T1000 (cell line): ENCODE results near the gene RPSA.
"Not testable (repeated sequence)": the region's sequence is repeated elsewhere in the genome, so short reads cannot be mapped to it uniquely, and the experiment has no call there.

Experiments
- DNase-seq: peaks from one replicate; lab custom pipeline; 2025; ENCODE audit warnings: mixed read lengths; lab: John Stamatoyannopoulos, UW

Gene RPSA

GRCh38 chr3:39388741-39389248, 17.7 kb upstream of the RPSA start:
- DNase-seq, result no peak

GRCh38 chr3:39390181-39390580, 16.3 kb upstream of the RPSA start:
- no peak for DNase-seq

GRCh38 chr3:39396690-39397089, 9.8 kb upstream of the RPSA start:
- no peak for DNase-seq

GRCh38 chr3:39398700-39399099, 7.8 kb upstream of the RPSA start:
- no peak for DNase-seq

- DNase-seq, result no peak
Measured at GRCh38 chr3:39401983-39402382, 4.5 kb upstream of the RPSA start.

DNA sequence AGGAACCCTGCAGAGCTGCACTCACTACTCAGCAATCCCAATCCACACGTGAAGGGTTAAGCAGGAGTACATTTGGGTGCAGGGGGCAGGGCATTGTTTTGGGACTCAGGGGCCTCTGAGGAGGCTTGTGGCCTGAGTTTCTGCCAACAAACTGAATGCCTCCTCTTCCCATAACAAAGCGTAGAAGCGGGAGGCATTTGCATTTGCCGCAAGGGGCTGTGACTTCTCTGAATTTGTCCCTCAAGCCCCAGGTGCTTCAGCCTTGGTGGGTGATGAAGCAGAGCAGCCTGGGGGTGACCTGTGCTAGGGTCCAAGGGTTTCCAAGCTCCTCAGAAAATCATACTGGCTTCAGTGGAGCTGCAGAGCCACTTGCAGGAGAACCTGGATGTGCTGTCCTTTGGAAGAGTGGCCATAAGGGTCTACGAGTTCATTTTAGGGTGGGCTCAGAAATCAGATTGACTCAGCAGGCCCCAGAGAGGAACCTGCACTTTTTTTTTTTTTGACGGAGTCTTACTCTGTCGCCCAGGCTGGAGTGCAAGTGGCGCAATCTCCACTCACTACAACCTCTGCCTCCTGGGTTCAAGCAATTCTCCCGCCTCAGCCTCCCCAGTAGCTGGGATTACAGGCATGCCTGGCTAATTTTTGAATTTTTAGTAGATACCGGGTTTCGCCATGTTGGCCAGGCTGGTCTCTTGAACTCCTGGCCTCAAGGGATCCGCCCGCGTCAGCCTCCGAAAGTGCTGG, 1.4 kb upstream of the RPSA start:
- DNase-seq, result no peak

GRCh38 chr3:39405687-39406367, 693 bp upstream of the RPSA start:
- DNase-seq, result no peak

DNA sequence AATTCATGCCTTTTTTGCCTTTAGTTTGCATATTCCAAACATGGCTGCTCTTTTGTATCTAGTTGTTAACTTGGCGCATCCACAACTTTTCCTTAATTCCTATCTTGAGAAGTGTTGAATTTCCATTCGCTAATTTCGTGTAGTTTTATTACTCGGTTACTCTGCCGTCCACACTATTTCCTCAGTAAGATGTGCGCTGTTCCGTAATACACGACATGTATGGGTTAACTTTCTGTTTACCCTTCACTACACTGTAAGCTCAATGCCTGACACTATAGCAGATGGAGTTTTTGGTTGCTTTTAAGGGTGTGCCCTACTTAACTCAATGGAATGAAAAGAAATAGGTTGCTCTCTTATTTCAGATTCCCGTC, 724 bp downstream of the RPSA start:
- no peak for DNase-seq

- no peak for DNase-seq
Measured at GRCh38 chr3:39407773-39408492, 1.4 kb downstream of the RPSA start.

GRCh38 chr3:39408493-39409372, 2.2 kb downstream of the RPSA start:
- no peak for DNase-seq

DNA sequence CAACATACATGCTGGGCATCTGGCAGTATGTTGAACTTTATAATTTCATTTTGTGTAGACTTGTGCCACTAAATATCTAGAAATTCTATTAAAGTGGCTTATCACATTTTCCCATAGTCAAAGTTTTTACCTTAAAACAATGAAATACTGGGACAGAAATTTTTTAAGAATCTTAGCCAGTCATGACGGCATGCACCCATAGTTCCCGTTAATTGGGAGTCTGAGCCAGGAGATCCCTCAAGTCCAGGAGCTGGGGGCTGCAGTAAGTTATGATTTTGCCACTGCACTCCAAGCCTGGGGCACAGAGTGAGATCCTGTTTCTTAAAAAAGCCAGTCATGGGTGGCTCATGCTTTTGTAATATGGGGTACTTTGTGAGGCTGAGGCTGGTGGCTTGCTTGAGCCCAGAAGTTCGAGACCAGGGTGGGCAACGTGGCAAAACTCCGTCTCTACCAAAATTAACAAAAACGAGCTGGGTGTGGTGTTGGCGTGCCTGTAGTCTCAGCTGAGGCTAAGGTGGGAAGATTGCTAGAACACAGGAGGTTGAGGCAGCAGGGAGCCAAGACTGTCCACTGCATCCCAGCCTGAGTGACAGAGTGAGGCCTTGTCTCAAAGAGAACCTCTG, 3.1 kb downstream of the RPSA start:
- no peak for DNase-seq

GRCh38 chr3:39410893-39411292, 4.4 kb downstream of the RPSA start:
- no peak for DNase-seq

GRCh38 chr3:39412668-39413260, 6.2 kb downstream of the RPSA start:
- DNase-seq, result no peak

DNA sequence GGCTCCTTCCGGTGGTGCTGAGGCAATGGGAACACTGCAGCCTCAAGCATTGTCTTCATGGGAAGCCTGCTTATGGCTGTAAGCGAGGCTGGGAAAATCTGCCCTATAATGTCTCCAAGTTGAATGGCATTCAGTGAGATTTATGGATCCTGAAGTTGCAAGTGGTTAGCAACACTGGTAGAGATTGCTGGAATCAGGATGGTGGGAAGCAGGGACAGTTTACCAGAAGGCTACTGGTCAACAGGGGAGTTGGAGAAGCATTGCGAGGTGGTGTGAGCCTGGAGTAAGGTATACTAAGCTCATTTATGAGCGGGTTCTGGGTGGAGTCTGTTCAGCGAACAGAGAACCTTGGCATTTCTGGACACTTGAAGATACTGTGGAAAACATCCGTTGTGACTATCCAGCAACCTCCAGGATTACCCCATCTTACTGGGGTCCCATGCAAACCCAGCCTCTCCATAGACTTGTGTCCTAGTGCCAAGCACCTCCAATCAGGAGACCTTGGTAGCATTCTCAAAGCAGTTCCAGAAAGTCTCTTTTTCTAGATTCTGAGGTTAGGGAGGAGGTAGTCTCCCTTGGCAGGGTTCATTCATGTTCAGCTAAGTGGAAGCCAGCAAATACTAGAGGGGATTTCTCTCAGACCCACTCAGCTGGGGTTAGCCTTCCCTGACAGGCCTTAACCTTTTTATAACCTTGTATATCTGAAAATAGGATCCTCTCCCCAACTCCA, 7.3 kb downstream of the RPSA start:
- no peak for DNase-seq

DNA sequence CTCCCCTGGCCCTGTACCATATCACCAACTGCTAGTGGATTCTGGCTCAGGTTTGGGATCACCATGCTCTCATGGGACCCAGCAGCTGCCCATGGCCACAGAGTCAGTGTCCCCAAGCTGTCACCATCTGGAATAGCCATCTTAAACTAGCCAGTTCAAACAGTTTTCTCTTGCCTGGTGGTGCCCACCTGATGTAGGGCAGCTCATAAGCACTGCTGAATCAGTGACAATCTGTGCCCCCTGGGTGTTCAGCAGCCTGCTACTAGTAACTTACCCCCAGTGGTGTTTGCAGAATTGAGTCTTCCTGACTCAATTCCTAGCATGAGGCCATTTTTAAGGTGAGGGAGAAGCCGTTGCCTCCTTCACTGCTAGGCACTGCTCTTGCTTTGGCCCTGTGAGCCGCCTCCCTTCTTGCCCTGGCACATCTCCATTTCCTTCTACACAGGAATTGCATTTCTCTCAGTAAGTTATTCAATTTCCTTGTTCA, 7.9 kb downstream of the RPSA start:
- no peak for DNase-seq

GRCh38 chr3:39415302-39415701, 8.8 kb downstream of the RPSA start:
- DNase-seq, result not testable (repeated sequence)

DNA sequence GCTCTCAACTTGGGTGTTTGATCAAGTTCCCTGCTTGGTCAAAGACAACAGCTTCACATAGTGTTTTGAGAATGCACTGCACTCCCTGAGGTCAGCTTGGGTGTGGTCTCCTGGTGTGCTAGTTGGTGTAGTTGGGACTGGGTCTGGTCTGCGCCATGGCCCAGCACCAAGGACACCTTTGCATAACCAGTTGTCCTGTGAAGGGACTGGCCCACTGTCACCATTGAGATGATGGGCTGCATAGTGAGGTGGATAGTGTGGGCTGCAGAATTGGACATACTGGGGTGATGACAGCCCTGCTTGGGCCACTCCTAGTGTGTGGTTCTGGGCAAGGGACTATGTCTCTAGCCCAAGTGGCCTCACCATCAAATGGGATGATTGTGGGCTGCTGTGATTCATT, 9.5 kb downstream of the RPSA start:
- DNase-seq, result no peak

DNA sequence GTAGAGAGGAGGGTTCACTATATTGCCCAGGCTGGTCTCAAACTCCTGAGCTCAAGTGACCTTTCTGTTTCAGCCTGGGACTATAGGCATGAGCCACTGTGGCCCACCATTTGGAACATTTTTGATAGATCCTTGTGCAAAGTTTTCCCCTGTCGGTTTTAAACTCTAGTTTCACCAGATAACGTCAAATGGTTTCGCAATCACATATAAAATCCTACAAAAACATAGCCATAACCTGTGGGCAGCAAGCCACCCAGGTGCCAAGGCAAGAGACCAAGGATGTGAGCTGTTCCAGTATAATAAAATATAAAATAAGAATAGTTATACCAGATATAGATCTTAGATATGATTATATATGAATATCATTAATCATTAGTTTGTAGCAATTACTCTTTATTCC, 10.5 kb downstream of the RPSA start:
- not testable (repeated sequence) for DNase-seq

DNA sequence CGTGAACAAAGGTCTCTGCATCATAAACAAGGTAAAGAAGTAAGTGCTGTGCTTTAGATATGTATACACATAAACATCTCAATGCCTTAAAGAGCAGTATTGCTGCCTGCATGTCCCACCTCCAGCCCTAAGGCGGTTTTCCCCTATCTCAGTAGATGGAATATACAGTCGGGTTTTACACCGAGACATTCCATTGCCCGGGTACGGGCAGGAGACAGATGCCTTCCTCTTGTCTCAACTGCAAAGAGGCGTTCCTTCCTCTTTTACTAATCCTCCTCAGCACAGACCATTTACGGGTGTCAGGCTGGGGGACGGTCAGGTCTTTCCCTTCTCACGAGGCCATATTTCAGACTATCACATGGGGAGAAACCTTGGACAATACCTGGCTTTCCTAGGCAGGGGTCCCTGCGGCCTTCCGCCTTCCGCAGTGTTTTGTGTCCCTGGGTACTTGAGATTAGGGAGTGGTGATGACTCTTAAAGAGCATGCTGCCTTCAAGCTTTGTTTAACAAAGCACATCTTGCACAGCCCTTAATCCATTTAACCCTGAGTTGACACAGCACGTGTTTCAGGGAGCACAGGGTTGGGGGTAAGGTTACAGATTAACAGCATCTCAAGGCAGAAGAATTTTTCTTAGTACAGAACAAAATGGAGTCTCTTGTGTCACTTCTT, 12.2 kb downstream of the RPSA start:
- not testable (repeated sequence) for DNase-seq
